ENCODE measurements around the gene SLC35F6. TPM values are rescaled to one million over a fixed set of nuclear protein-coding genes. Genes with fewer than 3 reads are reported as not detected.

SLC35F6 gene
- 37.8 and 40.6 TPM in 2 replicates for total RNA-seq (2014; rRNA removed; shearing (Covaris generic))

- Histone ChIP-seq H3K4me1 (peaks cover 8% of the 10 kb centered on the region), H3K36me3 (no peaks in the 10 kb centered on the region), H3K9me3 (replicated peaks) (no peaks in the 10 kb centered on the region), H3K27ac (peak within 1 kb of the TSS; percentile 66), H3K27me3 (no peaks in the 10 kb centered on the region), H3K4me3 (peak within 1 kb of the TSS; percentile 85)
- peak; percentile 84 to 90 for DNase-seq
Observed at GRCh38 chr2:26764078-26764887, at the start of gene SLC35F6. Gene SLC35F6, plus strand, starts transcription at chr2:26764284. Its CDS starts 66 bp downstream, at chr2:26764350.

- Histone ChIP-seq H3K27ac (no peak overlapping the region), H3K36me3 (no peaks in the 10 kb centered on the region), H3K27me3 (peaks cover 10% of the 10 kb centered on the region; the same call in 1 of the 2 replicates), H3K4me1 (peaks cover 8% of the 10 kb centered on the region; the same call in 1 of the 2 replicates), H3K9me3 (replicated peaks) (no peaks in the 10 kb centered on the region), H3K4me3 (no peak overlapping the region)
- no peak for DNase-seq
Observed at GRCh38 chr2:26715528-26716270, 48.4 kb upstream of the SLC35F6 start.

GRCh38 chr2:26716340-26716739, 47.7 kb upstream of the SLC35F6 start:
- Histone ChIP-seq H3K36me3 (no peaks in the 10 kb centered on the region), H3K4me1 (peaks cover 8% of the 10 kb centered on the region; the same call in 1 of the 2 replicates), H3K9me3 (replicated peaks) (no peaks in the 10 kb centered on the region), H3K27ac (no peak overlapping the region), H3K27me3 (peaks cover 3% of the 10 kb centered on the region; the same call in 1 of the 2 replicates), H3K4me3 (no peak overlapping the region)
- DNase-seq = no peak

- Histone ChIP-seq H3K9me3 (replicated peaks) (no peaks in the 10 kb centered on the region), H3K36me3 (no peaks in the 10 kb centered on the region), H3K4me1 (peaks cover 8% of the 10 kb centered on the region; the same call in 1 of the 2 replicates), H3K4me3 (no peak overlapping the region), H3K27me3 (no peaks in the 10 kb centered on the region; the same call in 1 of the 2 replicates), H3K27ac (no peak overlapping the region)
- peak in 1 of 2 experiments; percentile 45 for DNase-seq
Observed at GRCh38 chr2:26716769-26717168, 47.3 kb upstream of the SLC35F6 start.

- H3K27ac ChIP-seq = no peak overlapping the region
- DNase-seq = no peak
- no peaks in the 10 kb centered on the region for H3K9me3 ChIP-seq (replicated peaks)
- peaks cover 7% of the 10 kb centered on the region; the same call in 1 of the 2 replicates for H3K4me1 ChIP-seq
- no peaks in the 10 kb centered on the region; the same call in 1 of the 2 replicates for H3K27me3 ChIP-seq
- H3K4me3 ChIP-seq = no peak overlapping the region
- H3K36me3 ChIP-seq = no peaks in the 10 kb centered on the region
Observed at GRCh38 chr2:26717362-26717761, 46.7 kb upstream of the SLC35F6 start.

GRCh38 chr2:26718949-26719686, 45.0 kb upstream of the SLC35F6 start:
- H3K9me3 ChIP-seq (replicated peaks) = no peaks in the 10 kb centered on the region
- no peak overlapping the region for H3K27ac ChIP-seq
- H3K4me1 ChIP-seq = peaks cover 4% of the 10 kb centered on the region
- no peak overlapping the region for H3K4me3 ChIP-seq
- H3K27me3 ChIP-seq = no peaks in the 10 kb centered on the region
- H3K36me3 ChIP-seq = no peaks in the 10 kb centered on the region
- no peak for DNase-seq

- no peak for DNase-seq
- Histone ChIP-seq H3K36me3 (no peaks in the 10 kb centered on the region), H3K9me3 (replicated peaks) (no peaks in the 10 kb centered on the region), H3K4me3 (no peak overlapping the region), H3K27ac (no peak overlapping the region), H3K27me3 (no peaks in the 10 kb centered on the region), H3K4me1 (peaks cover 14% of the 10 kb centered on the region)
Observed at GRCh38 chr2:26720322-26721114, 43.6 kb upstream of the SLC35F6 start.

- H3K27ac ChIP-seq = no peak overlapping the region
- peaks cover 16% of the 10 kb centered on the region for H3K4me1 ChIP-seq
- H3K9me3 ChIP-seq (replicated peaks) = no peaks in the 10 kb centered on the region
- no peaks in the 10 kb centered on the region for H3K27me3 ChIP-seq
- no peak overlapping the region for H3K4me3 ChIP-seq
- no peaks in the 10 kb centered on the region for H3K36me3 ChIP-seq
- DNase-seq = no peak
Observed at GRCh38 chr2:26721115-26722032, 42.7 kb upstream of the SLC35F6 start.

GRCh38 chr2:26722328-26722727, 41.8 kb upstream of the SLC35F6 start:
- Histone ChIP-seq H3K27me3 (no peaks in the 10 kb centered on the region), H3K4me3 (no peak overlapping the region), H3K4me1 (peaks cover 16% of the 10 kb centered on the region), H3K9me3 (replicated peaks) (no peaks in the 10 kb centered on the region), H3K36me3 (no peaks in the 10 kb centered on the region), H3K27ac (no peak overlapping the region)
- no peak for DNase-seq

GRCh38 chr2:26722911-26723310, 41.2 kb upstream of the SLC35F6 start:
- Histone ChIP-seq H3K4me1 (peaks cover 16% of the 10 kb centered on the region), H3K4me3 (no peak overlapping the region), H3K36me3 (no peaks in the 10 kb centered on the region), H3K9me3 (replicated peaks) (no peaks in the 10 kb centered on the region), H3K27ac (no peak overlapping the region), H3K27me3 (no peaks in the 10 kb centered on the region)
- no peak for DNase-seq

GRCh38 chr2:26723475-26723874, 40.6 kb upstream of the SLC35F6 start:
- Histone ChIP-seq H3K27me3 (no peaks in the 10 kb centered on the region), H3K4me1 (peaks cover 16% of the 10 kb centered on the region), H3K36me3 (no peaks in the 10 kb centered on the region), H3K4me3 (no peak overlapping the region), H3K9me3 (replicated peaks) (no peaks in the 10 kb centered on the region), H3K27ac (no peak overlapping the region)
- DNase-seq = no peak

- peaks cover 16% of the 10 kb centered on the region for H3K4me1 ChIP-seq
- no peaks in the 10 kb centered on the region for H3K36me3 ChIP-seq
- no peaks in the 10 kb centered on the region for H3K9me3 ChIP-seq (replicated peaks)
- H3K27ac ChIP-seq = no peak overlapping the region
- no peak overlapping the region for H3K4me3 ChIP-seq
- H3K27me3 ChIP-seq = no peaks in the 10 kb centered on the region
- peak; percentile 52 to 56 for DNase-seq
Observed at GRCh38 chr2:26723991-26724750, 39.9 kb upstream of the SLC35F6 start.

All from SJCRH30 (cell line).